IMR-90 (cell line): ENCODE results near the gene FLYWCH1.

Experiments used
- FOS ChIP-seq: fragments of 150-350 bp; IDR thresholded peaks from 2 replicates; pipeline ENCODE4 v1.6.1; 2016; ENCODE audit warnings: low read depth, low read length
- NFE2L2 ChIP-seq: fragments of 150-350 bp; IDR thresholded peaks from 2 replicates; pipeline ENCODE4 v1.6.1; 2016; ENCODE audit warnings: low read depth, mild to moderate bottlenecking, low read length
- POLR2A ChIP-seq: IDR thresholded peaks from 2 replicates; pipeline ENCODE4 v1.6.1; 2012; ENCODE audit warnings: mild to moderate bottlenecking, low read depth, low read length
- RAD21 ChIP-seq: IDR thresholded peaks from 2 replicates; pipeline ENCODE4 v1.6.1; 2012; ENCODE audit warnings: low read length, improper control_type of control experiment
- RCOR1 ChIP-seq: IDR thresholded peaks from 2 replicates; pipeline ENCODE4 v1.6.1; 2012; ENCODE audit warnings: mild to moderate bottlenecking, low read length, improper control_type of control experiment; ENCODE audit not compliant: insufficient replicate concordance
- RFX5 ChIP-seq: IDR thresholded peaks from 2 replicates; pipeline ENCODE4 v1.8.0; 2012; ENCODE audit warnings: low read depth, mild to moderate bottlenecking, low read length, moderate library complexity
- SMC3 ChIP-seq: fragments of 150-350 bp; IDR thresholded peaks from 2 replicates; pipeline ENCODE4 v1.6.1; 2016; ENCODE audit warnings: low read depth, mild to moderate bottlenecking, antibody characterized with exemption, low read length, moderate library complexity
- TF ChIP-seq, protein P1 (sequence below): conservative IDR thresholded peaks from 2 replicates; pipeline ENCODE4 v1.5.1; 2012; ENCODE audit warnings: mild to moderate bottlenecking, low read depth, low read length, improper control_type of control experiment
- TF ChIP-seq, protein P2 (sequence below): fragments of 150-350 bp; IDR thresholded peaks from 2 replicates; pipeline ENCODE4 v1.6.1; 2016; ENCODE audit warnings: low read depth, mild to moderate bottlenecking, low read length, moderate library complexity, borderline replicate concordance
- TF ChIP-seq, protein P3 (sequence below): fragments of 150-350 bp; IDR thresholded peaks from 2 replicates; pipeline ENCODE4 v1.6.1; 2017; ENCODE audit warnings: mild to moderate bottlenecking, antibody characterized with exemption, low read length, low read depth

DNA sequence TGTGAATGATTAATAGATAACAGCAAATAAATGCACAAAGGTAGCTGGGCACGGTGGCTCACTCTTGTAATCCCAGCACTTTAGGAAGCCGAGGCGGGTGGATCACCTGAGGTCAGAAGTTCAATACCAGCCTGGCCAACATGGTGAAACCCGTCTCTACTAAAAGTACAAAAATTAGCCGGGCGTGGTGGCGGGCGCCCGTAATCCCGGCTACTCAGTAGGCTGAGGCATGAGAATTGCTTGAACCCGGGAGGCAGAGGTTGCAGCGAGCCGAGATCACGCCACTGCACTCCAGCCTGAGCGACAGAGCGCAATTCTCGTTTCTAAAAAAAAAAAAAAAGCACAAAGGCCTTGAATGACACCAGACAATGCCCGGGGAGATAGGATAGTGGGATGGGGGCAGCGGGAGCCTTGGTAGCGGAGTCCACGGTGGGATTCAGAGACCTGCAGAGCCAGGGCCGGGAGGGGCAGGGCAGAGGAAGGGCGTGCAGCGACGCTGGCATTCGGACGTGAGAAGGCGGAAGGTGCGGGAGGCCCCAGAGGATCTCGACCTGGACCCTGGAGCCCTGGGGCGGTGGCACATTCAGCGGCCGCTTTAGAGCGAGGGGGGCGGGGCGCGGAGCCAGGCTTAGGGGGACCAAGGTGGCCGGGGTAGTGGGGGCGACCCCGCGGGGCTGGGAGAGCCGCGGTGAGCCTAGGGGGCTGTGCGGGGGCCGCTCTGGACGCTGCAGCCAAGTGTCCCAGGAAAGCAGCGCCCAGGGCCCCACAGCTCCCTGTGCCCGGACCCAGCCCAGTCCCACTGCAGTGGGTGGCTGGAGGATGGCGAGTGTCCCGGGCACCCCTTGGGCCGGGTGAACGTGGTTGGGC lies 29.7 kb upstream of the FLYWCH1 start:
- TF ChIP-seq, protein P1, sequence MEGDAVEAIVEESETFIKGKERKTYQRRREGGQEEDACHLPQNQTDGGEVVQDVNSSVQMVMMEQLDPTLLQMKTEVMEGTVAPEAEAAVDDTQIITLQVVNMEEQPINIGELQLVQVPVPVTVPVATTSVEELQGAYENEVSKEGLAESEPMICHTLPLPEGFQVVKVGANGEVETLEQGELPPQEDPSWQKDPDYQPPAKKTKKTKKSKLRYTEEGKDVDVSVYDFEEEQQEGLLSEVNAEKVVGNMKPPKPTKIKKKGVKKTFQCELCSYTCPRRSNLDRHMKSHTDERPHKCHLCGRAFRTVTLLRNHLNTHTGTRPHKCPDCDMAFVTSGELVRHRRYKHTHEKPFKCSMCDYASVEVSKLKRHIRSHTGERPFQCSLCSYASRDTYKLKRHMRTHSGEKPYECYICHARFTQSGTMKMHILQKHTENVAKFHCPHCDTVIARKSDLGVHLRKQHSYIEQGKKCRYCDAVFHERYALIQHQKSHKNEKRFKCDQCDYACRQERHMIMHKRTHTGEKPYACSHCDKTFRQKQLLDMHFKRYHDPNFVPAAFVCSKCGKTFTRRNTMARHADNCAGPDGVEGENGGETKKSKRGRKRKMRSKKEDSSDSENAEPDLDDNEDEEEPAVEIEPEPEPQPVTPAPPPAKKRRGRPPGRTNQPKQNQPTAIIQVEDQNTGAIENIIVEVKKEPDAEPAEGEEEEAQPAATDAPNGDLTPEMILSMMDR = no peak
- TF ChIP-seq POLR2A (no peak), RFX5 (no peak), RCOR1 (no peak), SMC3 (no peak), NFE2L2 (no peak), RAD21 (no peak), FOS (no peak)
- TF ChIP-seq, protein P2, sequence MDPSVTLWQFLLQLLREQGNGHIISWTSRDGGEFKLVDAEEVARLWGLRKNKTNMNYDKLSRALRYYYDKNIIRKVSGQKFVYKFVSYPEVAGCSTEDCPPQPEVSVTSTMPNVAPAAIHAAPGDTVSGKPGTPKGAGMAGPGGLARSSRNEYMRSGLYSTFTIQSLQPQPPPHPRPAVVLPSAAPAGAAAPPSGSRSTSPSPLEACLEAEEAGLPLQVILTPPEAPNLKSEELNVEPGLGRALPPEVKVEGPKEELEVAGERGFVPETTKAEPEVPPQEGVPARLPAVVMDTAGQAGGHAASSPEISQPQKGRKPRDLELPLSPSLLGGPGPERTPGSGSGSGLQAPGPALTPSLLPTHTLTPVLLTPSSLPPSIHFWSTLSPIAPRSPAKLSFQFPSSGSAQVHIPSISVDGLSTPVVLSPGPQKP = no peak
- TF ChIP-seq, protein P3, sequence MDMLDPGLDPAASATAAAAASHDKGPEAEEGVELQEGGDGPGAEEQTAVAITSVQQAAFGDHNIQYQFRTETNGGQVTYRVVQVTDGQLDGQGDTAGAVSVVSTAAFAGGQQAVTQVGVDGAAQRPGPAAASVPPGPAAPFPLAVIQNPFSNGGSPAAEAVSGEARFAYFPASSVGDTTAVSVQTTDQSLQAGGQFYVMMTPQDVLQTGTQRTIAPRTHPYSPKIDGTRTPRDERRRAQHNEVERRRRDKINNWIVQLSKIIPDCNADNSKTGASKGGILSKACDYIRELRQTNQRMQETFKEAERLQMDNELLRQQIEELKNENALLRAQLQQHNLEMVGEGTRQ = no peak
